GM12874 (cell line): ENCODE data around the gene STIL.

ENCODE experiments used
- TF ChIP-seq, protein P1 (sequence below): IDR thresholded peaks from 2 replicates; pipeline ENCODE4 v1.5.1; 2011; ENCODE audit warnings: low read depth, mild to moderate bottlenecking, control low read depth, low read length, moderate library complexity; ENCODE audit not compliant: insufficient read depth

The STIL gene

GRCh38 chr1:47201179-47201578, 112.8 kb downstream of the STIL start:
- TF ChIP-seq, protein P1, sequence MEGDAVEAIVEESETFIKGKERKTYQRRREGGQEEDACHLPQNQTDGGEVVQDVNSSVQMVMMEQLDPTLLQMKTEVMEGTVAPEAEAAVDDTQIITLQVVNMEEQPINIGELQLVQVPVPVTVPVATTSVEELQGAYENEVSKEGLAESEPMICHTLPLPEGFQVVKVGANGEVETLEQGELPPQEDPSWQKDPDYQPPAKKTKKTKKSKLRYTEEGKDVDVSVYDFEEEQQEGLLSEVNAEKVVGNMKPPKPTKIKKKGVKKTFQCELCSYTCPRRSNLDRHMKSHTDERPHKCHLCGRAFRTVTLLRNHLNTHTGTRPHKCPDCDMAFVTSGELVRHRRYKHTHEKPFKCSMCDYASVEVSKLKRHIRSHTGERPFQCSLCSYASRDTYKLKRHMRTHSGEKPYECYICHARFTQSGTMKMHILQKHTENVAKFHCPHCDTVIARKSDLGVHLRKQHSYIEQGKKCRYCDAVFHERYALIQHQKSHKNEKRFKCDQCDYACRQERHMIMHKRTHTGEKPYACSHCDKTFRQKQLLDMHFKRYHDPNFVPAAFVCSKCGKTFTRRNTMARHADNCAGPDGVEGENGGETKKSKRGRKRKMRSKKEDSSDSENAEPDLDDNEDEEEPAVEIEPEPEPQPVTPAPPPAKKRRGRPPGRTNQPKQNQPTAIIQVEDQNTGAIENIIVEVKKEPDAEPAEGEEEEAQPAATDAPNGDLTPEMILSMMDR, result no peak
